DND-41 (cell line): ENCODE results near the gene SLC17A6.

Experiments
- ATAC-seq: fragments of 200-7000 bp; cut with Tn5 transposase; 3 replicates; pipeline ENCODE4 v1.9.1; 2021; ENCODE audit warnings: low read depth; ENCODE audit not compliant: insufficient read depth
- DNase-seq: peaks from one replicate; pipeline ENCODE4 v3.0.0-alpha.2; 2020
- H2AFZ ChIP-seq: 2 replicates; pipeline ENCODE4 v1.6.0; 2012; ENCODE audit warnings: low read depth, low read length
- H3K27ac ChIP-seq: 2 replicates; pipeline ENCODE4 v1.5.1; 2012; ENCODE audit warnings: low read length, inconsistent platforms
- H3K27me3 ChIP-seq: fragments of 200-600 bp; sonication (generic); 2 replicates; pipeline ENCODE4 v1.6.0; 2012; ENCODE audit warnings: low read length, mild to moderate bottlenecking, inconsistent platforms; ENCODE audit not compliant: insufficient read depth, poor library complexity
- H3K36me3 ChIP-seq: 2 replicates; pipeline ENCODE4 v1.5.1; 2012; ENCODE audit warnings: low read length, inconsistent platforms; ENCODE audit not compliant: insufficient read depth
- H3K4me1 ChIP-seq: 2 replicates; pipeline ENCODE4 v1.5.1; 2012; ENCODE audit warnings: mild to moderate bottlenecking, low read length; ENCODE audit not compliant: insufficient read depth
- H3K4me2 ChIP-seq: 2 replicates; pipeline ENCODE4 v1.6.0; 2012; ENCODE audit warnings: mild to moderate bottlenecking, moderate library complexity, low read length, inconsistent platforms; ENCODE audit not compliant: insufficient read depth
- H3K4me3 ChIP-seq, 2 experiments: fragments of 200-600 bp in 1 of 2; shearing (Covaris generic) in 1 of 2; 2 replicates each; pipeline ENCODE4 v1.5.1; 2012 to 2016; ENCODE audit warnings: inconsistent platforms in 2 of 2, low read length in 2 of 2, mild to moderate bottlenecking in 2 of 2, low read depth in 1 of 2, moderate library complexity in 1 of 2
- H3K79me2 ChIP-seq: 2 replicates; pipeline ENCODE4 v1.6.0; 2012; ENCODE audit warnings: low read length, inconsistent platforms; ENCODE audit not compliant: insufficient read depth
- H3K9ac ChIP-seq: 2 replicates; pipeline ENCODE4 v1.6.0; 2012; ENCODE audit warnings: low read depth, mild to moderate bottlenecking, inconsistent platforms, low read length, moderate library complexity
- H3K9me3 ChIP-seq: 2 replicates; pipeline ENCODE4 v1.5.1; 2012; ENCODE audit warnings: low read length, moderate library complexity, mild to moderate bottlenecking, inconsistent platforms; ENCODE audit not compliant: insufficient read depth, severe bottlenecking
- H4K20me1 ChIP-seq: 2 replicates; pipeline ENCODE4 v1.6.0; 2012; ENCODE audit warnings: low read length; ENCODE audit not compliant: insufficient read depth
- CTCF ChIP-seq: IDR thresholded peaks from 2 replicates; pipeline ENCODE4 v1.5.1; 2012; ENCODE audit warnings: borderline replicate concordance, low read length, moderate library complexity, mild to moderate bottlenecking; ENCODE audit not compliant: poor library complexity, severe bottlenecking; ENCODE audit errors: extremely low read depth
- EZH2 ChIP-seq: IDR thresholded peaks from 3 replicates; pipeline ENCODE4 v1.6.1; 2012; ENCODE audit warnings: borderline replicate concordance, low read depth, mild to moderate bottlenecking, moderate library complexity, low read length, inconsistent platforms; ENCODE audit not compliant: severe bottlenecking

SLC17A6 gene

GRCh38 chr11:22317656-22318055, 20.5 kb upstream of the SLC17A6 start:
- ATAC-seq = no peak
- no peak overlapping the region for H3K27ac ChIP-seq

DNA sequence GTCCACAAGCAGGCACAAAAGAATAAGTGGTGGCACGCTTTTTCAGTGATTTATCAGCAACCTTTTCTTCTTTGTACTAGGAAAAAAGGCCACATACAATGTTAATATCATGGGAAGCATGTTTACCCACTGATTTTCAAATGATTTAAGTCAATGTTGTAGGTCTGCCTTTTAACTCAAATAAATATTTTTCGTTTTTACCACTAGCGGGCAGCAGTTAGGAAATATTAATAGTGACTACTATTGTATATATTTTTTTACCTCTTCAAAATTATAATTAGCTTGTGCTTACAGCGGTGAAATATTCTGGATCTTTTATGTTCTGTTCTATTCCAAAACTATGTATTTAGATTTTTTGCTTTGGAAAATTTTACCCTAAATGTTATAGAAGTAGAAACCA, 6.4 kb upstream of the SLC17A6 start:
- no peaks in the 10 kb centered on the region for H3K4me1 ChIP-seq
- no peaks in the 10 kb centered on the region for H3K79me2 ChIP-seq
- DNase-seq (no peak), ATAC-seq (no peak)
- no peak for TF ChIP-seq EZH2
- no peak for TF ChIP-seq CTCF
- H3K9me3 ChIP-seq = no peaks in the 10 kb centered on the region
- H3K27ac ChIP-seq = no peak overlapping the region
- no peaks in the 10 kb centered on the region for H3K36me3 ChIP-seq
- H2AFZ ChIP-seq = no peak overlapping the region
- no peak overlapping the region for H3K4me2 ChIP-seq
- H3K27me3 ChIP-seq = no peaks in the 10 kb centered on the region
- no peak overlapping the region for H3K4me3 ChIP-seq
- H3K9ac ChIP-seq = no peak overlapping the region
- H4K20me1 ChIP-seq = no peaks in the 10 kb centered on the region

More at GRCh38 chr11:22317656-22318055, 20.5 kb upstream of the SLC17A6 start:
- Histone ChIP-seq H3K79me2 (no peaks in the 10 kb centered on the region), H3K4me1 (no peaks in the 10 kb centered on the region), H3K9me3 (no peaks in the 10 kb centered on the region), H4K20me1 (no peaks in the 10 kb centered on the region), H2AFZ (no peak overlapping the region), H3K27me3 (no peaks in the 10 kb centered on the region), H3K9ac (no peak overlapping the region), H3K4me2 (no peak overlapping the region), H3K4me3 (no peak overlapping the region), H3K36me3 (no peaks in the 10 kb centered on the region)
- no peak for TF ChIP-seq EZH2
- no peak for TF ChIP-seq CTCF
- no peak for DNase-seq

DNA sequence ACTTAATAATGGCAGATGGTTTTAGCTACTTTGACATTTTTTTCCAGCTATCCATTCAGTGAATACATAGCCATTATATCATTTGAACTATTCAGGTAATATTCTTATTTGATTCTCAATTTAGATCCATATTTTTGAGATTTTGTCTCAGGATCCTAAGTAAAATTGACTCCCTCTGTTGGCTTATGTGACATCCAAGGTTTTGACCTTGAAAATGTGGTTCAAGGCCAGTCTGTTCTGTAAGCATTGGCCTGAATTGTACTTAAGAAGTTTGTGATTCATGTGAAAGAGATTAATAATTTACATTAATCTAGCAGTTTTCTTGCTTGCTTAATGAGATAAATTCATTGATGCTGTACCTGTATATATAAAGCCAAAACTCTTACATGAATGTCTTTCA, 1.6 kb upstream of the SLC17A6 start:
- Histone ChIP-seq H3K27me3 (no peaks in the 10 kb centered on the region), H3K4me2 (no peak overlapping the region), H3K4me1 (no peaks in the 10 kb centered on the region), H4K20me1 (peaks cover 2% of the 10 kb centered on the region; the same call in 1 of the 2 replicates), H2AFZ (no peak overlapping the region), H3K9me3 (no peaks in the 10 kb centered on the region), H3K9ac (no peak overlapping the region), H3K27ac (no peak overlapping the region), H3K79me2 (no peaks in the 10 kb centered on the region), H3K4me3 (no peak overlapping the region), H3K36me3 (no peaks in the 10 kb centered on the region)
- ATAC-seq (no peak), DNase-seq (no peak)
- no peak for TF ChIP-seq EZH2
- no peak for TF ChIP-seq CTCF

DNA sequence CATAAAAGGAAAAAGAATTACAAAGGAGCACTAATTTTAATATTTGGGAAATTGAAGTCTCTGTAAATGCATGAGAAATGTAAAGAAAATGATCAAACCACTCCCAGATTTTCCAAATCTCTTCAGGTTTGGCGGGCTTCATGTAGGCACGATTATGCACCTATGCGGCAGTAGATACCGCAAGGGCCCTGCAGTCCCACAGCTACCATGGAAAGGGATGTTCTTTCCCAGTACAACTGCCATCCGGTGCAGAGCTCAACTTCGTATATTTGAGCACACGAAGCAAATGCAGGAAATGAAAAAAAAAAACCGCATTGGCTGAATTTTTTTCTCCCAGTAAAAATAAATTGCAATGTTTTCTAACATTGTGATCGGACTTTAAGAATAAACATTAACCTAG, 1.4 kb downstream of the SLC17A6 start:
- no peak for TF ChIP-seq CTCF
- no peaks in the 10 kb centered on the region for H3K4me1 ChIP-seq
- H3K79me2 ChIP-seq = no peaks in the 10 kb centered on the region
- ATAC-seq = no peak
- no peak overlapping the region for H3K9ac ChIP-seq
- H3K4me2 ChIP-seq = no peak overlapping the region
- DNase-seq = no peak
- no peak overlapping the region for H3K4me3 ChIP-seq
- no peak overlapping the region for H2AFZ ChIP-seq
- no peaks in the 10 kb centered on the region for H3K9me3 ChIP-seq
- no peaks in the 10 kb centered on the region for H3K36me3 ChIP-seq
- peaks cover 2% of the 10 kb centered on the region; the same call in 1 of the 2 replicates for H4K20me1 ChIP-seq
- H3K27me3 ChIP-seq = no peaks in the 10 kb centered on the region
- H3K27ac ChIP-seq = no peak overlapping the region
